ENCODE measurements around the gene MRPL49. TPM values are rescaled to one million over a fixed set of nuclear protein-coding genes. Genes with fewer than 3 reads are reported as not detected.

The MRPL49 gene
- total RNA-seq, 1 experiment from 2014 or later: 44.5 TPM

DNA sequence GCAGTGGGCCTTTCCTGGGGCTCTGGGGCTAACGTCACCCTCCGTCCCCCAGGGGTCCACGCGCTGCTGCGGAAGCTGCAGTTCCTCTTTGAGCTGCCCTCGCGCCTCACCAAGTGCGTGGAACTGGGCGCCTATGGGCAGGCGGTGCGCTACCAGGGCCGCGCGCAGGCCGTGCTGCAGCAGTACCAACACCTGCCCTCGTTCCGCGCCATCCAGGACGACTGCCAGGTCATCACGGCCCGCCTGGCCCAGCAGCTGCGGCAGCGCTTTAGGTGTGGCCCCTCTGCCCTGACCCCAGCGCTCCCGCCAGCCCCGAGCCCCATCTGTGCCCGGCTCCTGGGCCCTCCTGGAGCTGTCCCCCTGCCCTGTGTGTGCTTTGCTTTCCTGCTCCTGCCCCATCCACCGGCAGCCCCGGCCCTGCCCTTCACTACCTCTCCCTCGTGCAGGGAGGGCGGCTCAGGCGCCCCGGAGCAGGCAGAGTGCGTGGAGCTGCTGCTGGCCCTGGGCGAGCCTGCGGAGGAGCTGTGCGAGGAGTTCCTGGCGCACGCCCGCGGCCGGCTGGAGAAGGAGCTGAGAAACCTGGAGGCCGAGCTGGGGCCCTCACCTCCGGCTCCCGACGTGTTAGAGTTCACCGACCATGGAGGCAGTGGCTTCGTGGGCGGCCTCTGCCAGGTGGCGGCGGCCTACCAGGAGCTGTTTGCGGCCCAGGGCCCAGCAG lies 14.2 kb upstream of the MRPL49 start:
- no peaks in the 10 kb centered on the region for H3K36me3 ChIP-seq (ENCODE audit: insufficient read depth, low read length)
- DNase-seq: no peak
- peaks cover 15% of the 10 kb centered on the region for H3K4me1 ChIP-seq (ENCODE audit: low read length)

DNA sequence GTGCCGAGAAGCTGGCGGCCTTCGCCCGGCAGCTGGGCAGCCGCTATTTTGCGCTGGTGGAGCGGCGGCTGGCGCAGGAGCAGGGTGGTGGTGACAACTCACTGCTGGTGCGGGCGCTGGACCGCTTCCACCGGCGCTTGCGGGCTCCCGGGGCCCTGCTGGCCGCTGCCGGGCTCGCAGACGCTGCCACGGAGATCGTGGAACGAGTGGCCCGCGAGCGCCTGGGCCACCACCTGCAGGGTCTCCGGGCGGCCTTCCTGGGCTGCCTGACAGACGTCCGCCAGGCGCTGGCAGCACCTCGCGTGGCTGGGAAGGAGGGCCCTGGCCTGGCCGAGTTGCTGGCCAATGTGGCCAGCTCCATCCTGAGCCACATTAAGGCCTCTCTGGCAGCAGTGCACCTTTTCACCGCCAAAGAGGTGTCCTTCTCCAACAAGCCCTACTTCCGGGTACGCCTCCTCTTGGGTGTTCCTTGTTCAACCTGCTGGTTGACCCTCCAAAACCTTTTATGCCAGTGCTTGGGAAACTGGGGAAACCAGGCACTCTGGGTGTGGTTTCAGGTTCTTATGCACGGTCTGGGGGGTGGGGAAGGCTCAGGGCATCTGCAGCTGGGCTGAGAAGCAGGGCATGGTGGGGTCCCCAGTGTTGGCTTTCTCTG lies 13.5 kb upstream of the MRPL49 start:
- no peak overlapping the region for H2AFZ ChIP-seq (ENCODE audit: low read length)
- DNase-seq: no peak
- H3K9me3 ChIP-seq (ENCODE audit: low read length): no peaks in the 10 kb centered on the region
- peaks cover 21% of the 10 kb centered on the region for H3K79me2 ChIP-seq (ENCODE audit: low read length)
- H3K27ac ChIP-seq (ENCODE audit: low read length): no peak overlapping the region
- no peak overlapping the region for H3K9ac ChIP-seq (ENCODE audit: low read length)
- H3K36me3 ChIP-seq (ENCODE audit: insufficient read depth, low read length): no peaks in the 10 kb centered on the region
- H3K4me3 ChIP-seq (ENCODE audit: low read length): no peak overlapping the region
- no peaks in the 10 kb centered on the region for H3K27me3 ChIP-seq (ENCODE audit: low read length)
- no peaks in the 10 kb centered on the region for H4K20me1 ChIP-seq (ENCODE audit: insufficient read depth, low read depth, low read length)
- H3K4me1 ChIP-seq (ENCODE audit: low read length): peaks cover 22% of the 10 kb centered on the region
- no peak overlapping the region for H3K4me2 ChIP-seq (ENCODE audit: low read depth, low read length, poor library complexity, severe bottlenecking)
- H3K9me2 ChIP-seq (replicated peaks; ENCODE audit: insufficient read depth, low read length): no peaks in the 10 kb centered on the region

More for the DNA sequence above, 14.2 kb upstream of the MRPL49 start:
- Histone ChIP-seq H3K4me3 (ENCODE audit: low read length) (no peak overlapping the region), H3K9me3 (ENCODE audit: low read length) (no peaks in the 10 kb centered on the region), H3K79me2 (ENCODE audit: low read length) (peaks cover 17% of the 10 kb centered on the region), H4K20me1 (ENCODE audit: insufficient read depth, low read depth, low read length) (no peaks in the 10 kb centered on the region), H3K9ac (ENCODE audit: low read length) (no peak overlapping the region), H3K9me2 (replicated peaks; ENCODE audit: insufficient read depth, low read length) (no peaks in the 10 kb centered on the region), H3K4me2 (ENCODE audit: low read depth, low read length, poor library complexity, severe bottlenecking) (no peak overlapping the region), H2AFZ (ENCODE audit: low read length) (no peak overlapping the region), H3K27me3 (ENCODE audit: low read length) (no peaks in the 10 kb centered on the region), H3K27ac (ENCODE audit: low read length) (no peak overlapping the region)

DNA sequence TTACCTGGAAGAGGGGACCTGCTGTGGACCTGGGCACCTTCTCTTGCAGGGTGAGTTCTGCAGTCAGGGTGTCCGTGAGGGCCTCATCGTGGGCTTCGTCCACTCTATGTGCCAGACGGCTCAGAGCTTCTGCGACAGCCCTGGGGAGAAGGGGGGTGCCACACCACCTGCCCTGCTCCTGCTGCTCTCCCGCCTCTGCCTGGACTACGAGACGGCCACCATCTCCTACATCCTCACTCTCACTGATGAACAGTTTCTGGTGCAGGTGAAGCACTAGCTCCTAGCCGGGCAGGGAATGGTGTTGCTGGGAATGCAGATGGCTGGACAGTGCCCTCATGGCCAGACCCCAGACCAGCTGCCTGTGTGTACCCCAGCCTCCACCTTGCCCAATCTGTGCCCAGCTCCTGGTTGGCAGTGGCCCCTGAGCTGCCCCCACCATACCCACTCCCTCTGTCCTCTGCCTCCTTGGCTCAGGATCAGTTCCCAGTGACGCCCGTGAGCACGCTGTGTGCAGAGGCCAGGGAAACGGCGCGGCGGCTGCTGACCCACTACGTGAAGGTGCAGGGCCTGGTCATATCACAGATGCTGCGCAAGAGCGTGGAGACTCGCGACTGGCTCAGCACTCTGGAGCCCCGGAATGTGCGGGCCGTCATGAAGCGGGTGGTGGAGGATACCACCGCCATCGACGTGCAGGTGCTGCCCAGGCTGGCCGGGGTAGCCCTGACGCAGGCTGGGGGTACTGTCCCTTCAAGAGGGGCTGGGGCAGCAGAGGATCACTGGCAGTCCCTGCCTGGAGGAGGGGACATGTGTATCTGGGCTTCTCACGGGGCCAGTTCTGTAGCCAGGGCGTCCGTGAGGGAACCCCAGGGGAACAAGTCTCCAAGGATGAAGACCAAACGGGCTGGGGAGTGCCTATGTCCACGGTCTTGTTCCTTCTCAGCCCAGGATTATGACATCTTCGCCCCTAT lies 12.6 kb upstream of the MRPL49 start:
- H3K4me2 ChIP-seq (ENCODE audit: low read depth, low read length, poor library complexity, severe bottlenecking): no peak overlapping the region
- peaks cover 31% of the 10 kb centered on the region for H3K4me1 ChIP-seq (ENCODE audit: low read length)
- H3K79me2 ChIP-seq (ENCODE audit: low read length): peaks cover 26% of the 10 kb centered on the region
- H3K27me3 ChIP-seq (ENCODE audit: low read length): no peaks in the 10 kb centered on the region
- no peaks in the 10 kb centered on the region for H4K20me1 ChIP-seq (ENCODE audit: insufficient read depth, low read depth, low read length)
- H3K36me3 ChIP-seq (ENCODE audit: insufficient read depth, low read length): no peaks in the 10 kb centered on the region
- H2AFZ ChIP-seq (ENCODE audit: low read length): no peak overlapping the region
- no peaks in the 10 kb centered on the region for H3K9me3 ChIP-seq (ENCODE audit: low read length)
- H3K4me3 ChIP-seq (ENCODE audit: low read length): no peak overlapping the region
- H3K9ac ChIP-seq (ENCODE audit: low read length): no peak overlapping the region
- no peak for DNase-seq
- no peaks in the 10 kb centered on the region for H3K9me2 ChIP-seq (replicated peaks; ENCODE audit: insufficient read depth, low read length)
- H3K27ac ChIP-seq (ENCODE audit: low read length): no peak overlapping the region

DNA sequence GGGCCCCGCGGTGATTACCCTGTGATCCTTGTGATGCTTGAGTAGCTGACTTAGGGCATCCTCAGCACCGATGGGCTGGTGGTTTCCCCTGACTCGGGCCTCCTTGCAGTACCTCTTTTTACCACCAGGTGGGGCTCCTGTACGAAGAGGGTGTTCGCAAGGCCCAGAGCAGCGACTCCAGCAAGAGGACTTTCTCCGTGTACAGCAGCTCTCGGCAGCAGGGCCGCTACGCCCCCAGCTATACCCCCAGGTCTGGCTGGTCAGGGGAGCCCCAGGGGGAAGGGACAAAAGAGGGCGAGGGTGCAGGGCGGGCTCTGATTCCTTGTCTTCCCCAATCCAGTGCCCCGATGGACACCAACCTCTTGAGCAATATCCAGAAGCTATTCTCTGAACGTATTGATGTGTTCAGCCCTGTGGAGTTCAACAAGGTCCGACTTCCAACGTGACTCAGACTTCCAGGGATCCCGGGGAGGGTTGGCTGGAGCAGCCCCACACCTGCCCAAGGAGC lies 11.7 kb upstream of the MRPL49 start:
- H3K27ac ChIP-seq (ENCODE audit: low read length): no peak overlapping the region; the same call in 1 of the 2 replicates
- H3K9me2 ChIP-seq (replicated peaks; ENCODE audit: insufficient read depth, low read length): no peaks in the 10 kb centered on the region
- H2AFZ ChIP-seq (ENCODE audit: low read length): no peak overlapping the region
- H3K9me3 ChIP-seq (ENCODE audit: low read length): no peaks in the 10 kb centered on the region
- H3K4me3 ChIP-seq (ENCODE audit: low read length): no peak overlapping the region
- peaks cover 32% of the 10 kb centered on the region for H3K79me2 ChIP-seq (ENCODE audit: low read length)
- H3K4me2 ChIP-seq (ENCODE audit: low read depth, low read length, poor library complexity, severe bottlenecking): peak overlapping the region; percentile 25
- H3K36me3 ChIP-seq (ENCODE audit: insufficient read depth, low read length): 0 out of 2 replicates have a peak, but pooled peaks cover 1% of the 10 kb centered on the region
- H3K4me1 ChIP-seq (ENCODE audit: low read length): peaks cover 40% of the 10 kb centered on the region
- peak; percentile 96 for DNase-seq
- H3K9ac ChIP-seq (ENCODE audit: low read length): peak overlapping the region; percentile 51
- no peaks in the 10 kb centered on the region for H3K27me3 ChIP-seq (ENCODE audit: low read length)
- H4K20me1 ChIP-seq (ENCODE audit: insufficient read depth, low read depth, low read length): no peaks in the 10 kb centered on the region

DNA sequence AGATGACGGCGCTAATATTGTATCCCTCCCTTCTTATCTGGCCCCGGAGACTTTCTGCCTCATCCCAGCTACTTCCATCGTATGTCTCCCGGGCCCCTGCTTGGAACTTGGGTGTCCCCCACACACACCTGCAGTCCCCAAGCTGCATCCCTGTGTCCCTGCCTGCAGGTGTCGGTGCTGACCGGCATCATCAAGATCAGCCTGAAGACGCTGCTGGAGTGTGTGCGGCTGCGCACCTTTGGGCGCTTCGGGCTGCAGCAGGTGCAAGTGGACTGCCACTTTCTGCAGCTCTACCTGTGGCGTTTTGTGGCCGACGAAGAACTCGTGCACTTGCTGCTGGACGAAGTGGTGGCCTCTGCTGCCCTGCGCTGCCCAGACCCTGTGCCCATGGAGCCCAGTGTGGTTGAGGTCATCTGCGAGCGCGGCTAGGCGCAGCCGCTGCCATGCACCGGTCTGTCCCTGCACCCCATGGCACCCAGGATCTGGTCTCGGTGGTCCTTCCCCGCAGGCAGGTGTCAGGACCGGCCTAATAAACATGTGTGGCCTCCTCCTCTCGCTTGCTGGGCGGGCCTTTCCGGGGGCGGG lies 10.9 kb upstream of the MRPL49 start:
- Histone ChIP-seq H3K36me3 (ENCODE audit: insufficient read depth, low read length) (0 out of 2 replicates have a peak, but pooled peaks cover 6% of the 10 kb centered on the region), H3K9me2 (replicated peaks; ENCODE audit: insufficient read depth, low read length) (no peaks in the 10 kb centered on the region), H3K9ac (ENCODE audit: low read length) (no peak overlapping the region), H3K4me2 (ENCODE audit: low read depth, low read length, poor library complexity, severe bottlenecking) (peak overlapping the region; percentile 36), H3K9me3 (ENCODE audit: low read length) (no peaks in the 10 kb centered on the region), H2AFZ (ENCODE audit: low read length) (no peak overlapping the region), H3K4me1 (ENCODE audit: low read length) (peaks cover 48% of the 10 kb centered on the region), H3K79me2 (ENCODE audit: low read length) (peaks cover 36% of the 10 kb centered on the region), H3K27ac (ENCODE audit: low read length) (no peak overlapping the region; the same call in 1 of the 2 replicates), H3K27me3 (ENCODE audit: low read length) (no peaks in the 10 kb centered on the region), H4K20me1 (ENCODE audit: insufficient read depth, low read depth, low read length) (no peaks in the 10 kb centered on the region), H3K4me3 (ENCODE audit: low read length) (no peak overlapping the region)
- DNase-seq: no peak

DNA sequence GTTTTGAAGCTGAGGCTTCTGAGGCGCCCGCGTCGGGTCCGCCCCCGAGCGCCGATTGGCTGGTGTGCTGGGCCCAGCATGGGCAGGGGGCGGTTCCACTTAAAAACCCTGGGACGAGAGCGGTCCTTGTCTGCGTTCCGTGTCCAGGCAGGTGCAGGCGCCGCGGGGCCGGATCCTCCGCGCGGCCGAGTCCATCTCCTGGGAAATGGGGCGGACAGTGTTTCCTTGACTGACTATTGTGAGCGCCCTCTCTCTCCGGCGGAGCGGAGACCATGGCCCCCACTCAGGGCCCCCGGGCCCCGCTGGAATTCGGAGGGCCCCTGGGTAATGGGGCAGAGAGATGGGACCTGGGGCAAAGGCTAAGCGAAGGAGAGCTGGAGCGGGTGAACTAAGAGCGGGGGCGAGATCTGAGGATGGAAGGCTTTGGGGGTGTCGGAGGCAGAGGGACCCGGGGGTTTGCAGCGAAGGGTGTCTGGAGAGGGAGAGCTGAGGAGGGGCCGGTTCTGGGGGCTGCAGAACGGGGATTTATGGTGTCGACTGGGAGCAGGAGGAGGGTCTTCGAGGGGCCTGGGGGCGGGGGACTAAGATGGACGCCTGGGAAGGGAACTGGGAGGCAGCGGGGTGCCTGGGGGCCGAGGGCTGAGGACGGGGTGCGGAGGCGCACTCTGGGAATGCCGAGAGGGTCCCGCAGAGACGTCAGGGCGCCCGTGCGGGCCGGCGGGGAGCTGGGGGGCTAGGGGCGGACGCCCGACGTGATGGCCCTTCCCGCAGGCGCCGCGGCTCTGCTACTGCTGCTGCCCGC lies 10.2 kb upstream of the MRPL49 start, which contains the start of gene TM7SF2:
Gene TM7SF2 (plus strand): TSS at position 129 of the 802 bp plus-strand sequence. CDS start 144 bp downstream, at position 273.
- Histone ChIP-seq H3K27ac (ENCODE audit: low read length) (peak within 1 kb of the TSS; percentile 85), H3K9me3 (ENCODE audit: low read length) (no peaks in the 10 kb centered on the region), H3K36me3 (ENCODE audit: insufficient read depth, low read length) (0 out of 2 replicates have a peak, but pooled peaks cover 6% of the 10 kb centered on the region), H3K9ac (ENCODE audit: low read length) (peak within 1 kb of the TSS; percentile 97), H3K79me2 (ENCODE audit: low read length) (peaks cover 42% of the 10 kb centered on the region), H3K9me2 (replicated peaks; ENCODE audit: insufficient read depth, low read length) (no peaks in the 10 kb centered on the region), H3K4me2 (ENCODE audit: low read depth, low read length, poor library complexity, severe bottlenecking) (peak within 1 kb of the TSS; percentile 99), H3K4me3 (ENCODE audit: low read length) (peak within 1 kb of the TSS; percentile 99), H3K4me1 (ENCODE audit: low read length) (peaks cover 55% of the 10 kb centered on the region), H3K27me3 (ENCODE audit: low read length) (no peaks in the 10 kb centered on the region), H4K20me1 (ENCODE audit: insufficient read depth, low read depth, low read length) (no peaks in the 10 kb centered on the region), H2AFZ (ENCODE audit: low read length) (no peak within 1 kb of the TSS)
- DNase-seq: peak; percentile 99
